ENCODE data around the gene MAST2. TPM values are rescaled to one million over a fixed set of nuclear protein-coding genes. Genes with fewer than 3 reads are reported as not detected.

Gene MAST2
- total and polyA plus RNA-seq, 9 of the 15 experiments (the other 6 are each of a cell fraction or from before 2014, with no cell fraction given), result 0.73 to 32.0 (median 17.8) TPM

DNA sequence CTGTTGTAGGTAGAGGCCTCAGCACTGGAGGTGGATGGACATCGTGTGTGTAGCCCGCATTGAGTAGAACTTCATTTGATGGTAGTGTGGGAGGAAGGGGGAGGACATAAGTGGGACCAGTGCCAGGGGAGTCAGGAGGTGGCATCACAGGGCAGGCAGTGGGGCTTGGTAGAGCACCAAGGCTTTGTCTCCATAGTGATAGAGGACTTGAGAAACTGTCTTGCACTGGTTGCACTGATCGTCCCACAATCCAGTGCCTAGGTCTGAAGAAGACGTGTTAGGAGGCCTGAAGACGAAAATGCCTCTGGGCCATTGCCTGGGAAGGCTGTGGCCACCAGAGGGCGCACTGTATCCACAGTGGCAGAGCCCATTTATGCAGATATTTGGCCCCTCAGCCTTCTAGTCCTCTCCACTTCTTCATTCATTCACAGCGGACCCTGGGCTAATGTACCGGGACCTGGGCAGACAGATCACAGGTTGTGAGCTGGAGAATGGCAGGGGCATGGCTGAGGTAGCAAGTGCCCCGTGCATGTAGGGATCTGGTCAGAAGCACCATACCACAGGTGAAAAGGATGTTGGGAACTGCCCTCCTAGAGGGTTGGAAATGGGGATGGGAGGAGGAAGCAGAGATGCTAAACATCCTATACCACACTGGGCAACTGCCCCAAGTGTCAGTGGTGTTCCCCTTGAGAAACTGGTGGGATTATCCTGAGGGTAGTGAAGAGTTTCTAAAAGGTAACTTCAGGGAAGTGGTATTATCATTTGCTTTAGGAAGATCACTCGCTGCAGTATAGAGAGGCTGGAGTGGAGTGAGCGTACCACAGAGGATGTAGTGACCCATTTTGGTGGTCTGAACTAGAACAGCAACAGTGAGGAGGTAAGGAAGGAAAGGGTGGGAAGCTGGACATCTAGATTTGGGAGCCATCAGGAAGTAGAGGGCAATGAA is 233.8 kb downstream of the MAST2 start (continued):
- no peak for TF ChIP-seq ZFX (CRISPR knock-in tag; IDR thresholded peaks at IDR 0.05)
- no peak for TF ChIP-seq SRSF7 (optimal IDR thresholded peaks at IDR 0.05; ENCODE audit: low read depth, low read length)
- no peak for TF ChIP-seq PRDM10 (IDR thresholded peaks at IDR 0.05; ENCODE audit: partially characterized antibody)
- TF ChIP-seq ZNF274 (IDR thresholded peaks at IDR 0.05; ENCODE audit: borderline replicate concordance, low read depth, low read length), result no peak
- no peak for TF ChIP-seq ZNF644 (tag; IDR thresholded peaks at IDR 0.05; ENCODE audit: low read depth)
- peak; percentile 53; the same call in 1 of the 2 replicates for TF ChIP-seq ZNF263 (CRISPR knock-in tag; IDR thresholded peaks at IDR 0.05; ENCODE audit: borderline replicate concordance)
- no peak for TF ChIP-seq ZNF165 (CRISPR knock-in tag; IDR thresholded peaks at IDR 0.05; ENCODE audit: borderline replicate concordance)
- no peak for TF ChIP-seq NFYB (IDR thresholded peaks at IDR 0.05; ENCODE audit: extremely low read depth, insufficient read length)
- no peak for TF ChIP-seq RBM39 (optimal IDR thresholded peaks at IDR 0.05; ENCODE audit: low read depth, low read length)
- no peak for TF ChIP-seq PKNOX1 (IDR thresholded peaks at IDR 0.05)
- TF ChIP-seq ARID2 (IDR thresholded peaks at IDR 0.05), result peak; percentile 99
- TF ChIP-seq ZNF175 (CRISPR knock-in tag; IDR thresholded peaks at IDR 0.05; ENCODE audit: low read depth), result no peak
- no peak for TF ChIP-seq ETS1 (conservative IDR thresholded peaks at IDR 0.05; ENCODE audit: control insufficient read depth, low read depth, low read length)
- no peak for TF ChIP-seq RFX5 (IDR thresholded peaks at IDR 0.05; ENCODE audit: low read depth, low read length)
- TF ChIP-seq, protein P1, sequence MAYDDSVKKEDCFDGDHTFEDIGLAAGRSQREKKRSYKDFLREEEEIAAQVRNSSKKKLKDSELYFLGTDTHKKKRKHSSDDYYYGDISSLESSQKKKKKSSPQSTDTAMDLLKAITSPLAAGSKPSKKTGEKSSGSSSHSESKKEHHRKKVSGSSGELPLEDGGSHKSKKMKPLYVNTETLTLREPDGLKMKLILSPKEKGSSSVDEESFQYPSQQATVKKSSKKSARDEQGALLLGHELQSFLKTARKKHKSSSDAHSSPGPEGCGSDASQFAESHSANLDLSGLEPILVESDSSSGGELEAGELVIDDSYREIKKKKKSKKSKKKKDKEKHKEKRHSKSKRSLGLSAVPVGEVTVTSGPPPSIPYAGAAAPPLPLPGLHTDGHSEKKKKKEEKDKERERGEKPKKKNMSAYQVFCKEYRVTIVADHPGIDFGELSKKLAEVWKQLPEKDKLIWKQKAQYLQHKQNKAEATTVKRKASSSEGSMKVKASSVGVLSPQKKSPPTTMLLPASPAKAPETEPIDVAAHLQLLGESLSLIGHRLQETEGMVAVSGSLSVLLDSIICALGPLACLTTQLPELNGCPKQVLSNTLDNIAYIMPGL (CRISPR knock-in tag; IDR thresholded peaks at IDR 0.05), result no peak
- 0 out of 2 replicates have a peak, but pooled peaks have one; percentile 28 for TF ChIP-seq RNF2 (IDR thresholded peaks at IDR 0.05)
- TF ChIP-seq, protein P2, sequence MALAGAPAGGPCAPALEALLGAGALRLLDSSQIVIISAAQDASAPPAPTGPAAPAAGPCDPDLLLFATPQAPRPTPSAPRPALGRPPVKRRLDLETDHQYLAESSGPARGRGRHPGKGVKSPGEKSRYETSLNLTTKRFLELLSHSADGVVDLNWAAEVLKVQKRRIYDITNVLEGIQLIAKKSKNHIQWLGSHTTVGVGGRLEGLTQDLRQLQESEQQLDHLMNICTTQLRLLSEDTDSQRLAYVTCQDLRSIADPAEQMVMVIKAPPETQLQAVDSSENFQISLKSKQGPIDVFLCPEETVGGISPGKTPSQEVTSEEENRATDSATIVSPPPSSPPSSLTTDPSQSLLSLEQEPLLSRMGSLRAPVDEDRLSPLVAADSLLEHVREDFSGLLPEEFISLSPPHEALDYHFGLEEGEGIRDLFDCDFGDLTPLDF (CRISPR knock-in tag; IDR thresholded peaks at IDR 0.05), result no peak
- no peak for TF ChIP-seq HDAC6 (IDR thresholded peaks at IDR 0.05; ENCODE audit: low read depth, low read length)
